Activated CD8-positive, alpha-beta memory T cell treated with anti-CD3 and anti-CD28 coated beads for 1 hour (primary cell): ENCODE data around the gene FMNL3.
"Not testable (repeated sequence)": the region's sequence is repeated elsewhere in the genome, so short reads cannot be mapped to it uniquely, and the experiment has no call there.

Source experiments
- DNase-seq, 2 donors: peaks; one replicate each; pipeline ENCODE4 v3.0.0-alpha.2; 2020; ENCODE audit warnings: low read depth in 1 of 2; ENCODE audit errors: extremely low read depth in 1 of 2

The FMNL3 gene, protein sequence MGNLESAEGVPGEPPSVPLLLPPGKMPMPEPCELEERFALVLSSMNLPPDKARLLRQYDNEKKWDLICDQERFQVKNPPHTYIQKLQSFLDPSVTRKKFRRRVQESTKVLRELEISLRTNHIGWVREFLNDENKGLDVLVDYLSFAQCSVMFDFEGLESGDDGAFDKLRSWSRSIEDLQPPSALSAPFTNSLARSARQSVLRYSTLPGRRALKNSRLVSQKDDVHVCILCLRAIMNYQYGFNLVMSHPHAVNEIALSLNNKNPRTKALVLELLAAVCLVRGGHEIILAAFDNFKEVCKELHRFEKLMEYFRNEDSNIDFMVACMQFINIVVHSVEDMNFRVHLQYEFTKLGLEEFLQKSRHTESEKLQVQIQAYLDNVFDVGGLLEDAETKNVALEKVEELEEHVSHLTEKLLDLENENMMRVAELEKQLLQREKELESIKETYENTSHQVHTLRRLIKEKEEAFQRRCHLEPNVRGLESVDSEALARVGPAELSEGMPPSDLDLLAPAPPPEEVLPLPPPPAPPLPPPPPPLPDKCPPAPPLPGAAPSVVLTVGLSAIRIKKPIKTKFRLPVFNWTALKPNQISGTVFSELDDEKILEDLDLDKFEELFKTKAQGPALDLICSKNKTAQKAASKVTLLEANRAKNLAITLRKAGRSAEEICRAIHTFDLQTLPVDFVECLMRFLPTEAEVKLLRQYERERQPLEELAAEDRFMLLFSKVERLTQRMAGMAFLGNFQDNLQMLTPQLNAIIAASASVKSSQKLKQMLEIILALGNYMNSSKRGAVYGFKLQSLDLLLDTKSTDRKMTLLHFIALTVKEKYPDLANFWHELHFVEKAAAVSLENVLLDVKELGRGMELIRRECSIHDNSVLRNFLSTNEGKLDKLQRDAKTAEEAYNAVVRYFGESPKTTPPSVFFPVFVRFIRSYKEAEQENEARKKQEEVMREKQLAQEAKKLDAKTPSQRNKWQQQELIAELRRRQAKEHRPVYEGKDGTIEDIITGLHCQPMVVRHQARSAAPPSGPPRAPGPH

DNA sequence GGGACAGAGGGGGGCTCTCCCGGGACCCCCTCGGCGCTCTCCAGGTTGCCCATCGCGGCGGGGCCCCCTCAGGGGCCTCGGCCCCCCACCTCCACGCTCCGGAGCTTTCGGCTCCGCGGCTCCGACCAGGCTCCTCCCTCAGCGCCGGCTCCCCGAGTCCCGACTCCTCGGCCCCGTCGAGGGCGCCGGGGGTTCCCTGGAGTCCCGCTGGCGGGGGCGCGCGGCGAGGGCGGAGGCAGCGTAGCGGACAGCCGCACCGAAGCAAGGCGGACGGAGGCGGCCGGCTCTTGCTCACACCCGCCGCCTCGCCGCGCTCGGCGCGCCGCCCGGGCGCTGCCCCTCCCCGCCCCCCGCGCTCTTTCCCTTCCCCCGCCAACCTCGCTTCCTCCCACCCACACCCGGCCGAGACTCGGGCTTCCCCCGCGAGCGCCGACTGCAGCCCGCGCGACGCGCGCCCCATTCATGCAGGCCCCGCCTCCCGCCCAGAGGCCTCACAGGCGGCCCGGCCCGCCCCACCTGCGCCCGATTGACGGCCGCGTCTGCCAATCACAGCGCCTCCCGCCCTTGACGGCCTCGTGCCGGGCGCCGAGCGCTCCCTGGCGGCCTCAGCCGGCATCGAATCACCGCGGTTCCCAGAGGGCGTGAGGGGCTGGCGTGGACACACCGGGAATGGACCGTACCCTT is at the start of gene FMNL3:
Gene FMNL3, minus strand, starts transcription at position 278 of the 684 bp plus-strand sequence. Its CDS starts 225 bp downstream, at position 53.
- peak; percentile 95 to 99 for DNase-seq

DNA sequence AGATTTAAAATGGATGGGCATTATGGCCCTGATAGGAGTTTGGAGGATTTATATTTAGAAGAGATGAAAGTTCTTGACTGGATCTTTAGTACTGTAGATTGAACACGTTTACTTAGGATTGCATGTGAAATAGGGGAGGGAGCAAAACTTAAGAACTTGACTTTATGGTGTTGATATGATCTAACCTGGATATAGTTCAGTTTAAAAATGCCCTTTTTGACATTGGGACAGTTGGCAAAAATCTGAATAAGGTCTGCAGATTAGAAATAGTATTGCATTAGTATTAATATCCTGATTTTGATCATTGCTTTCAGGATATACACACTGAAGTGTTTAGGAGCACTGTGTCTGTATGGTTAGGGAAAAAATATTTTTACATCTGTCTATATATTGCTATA is 43.8 kb upstream of the FMNL3 start:
- no peak for DNase-seq

DNA sequence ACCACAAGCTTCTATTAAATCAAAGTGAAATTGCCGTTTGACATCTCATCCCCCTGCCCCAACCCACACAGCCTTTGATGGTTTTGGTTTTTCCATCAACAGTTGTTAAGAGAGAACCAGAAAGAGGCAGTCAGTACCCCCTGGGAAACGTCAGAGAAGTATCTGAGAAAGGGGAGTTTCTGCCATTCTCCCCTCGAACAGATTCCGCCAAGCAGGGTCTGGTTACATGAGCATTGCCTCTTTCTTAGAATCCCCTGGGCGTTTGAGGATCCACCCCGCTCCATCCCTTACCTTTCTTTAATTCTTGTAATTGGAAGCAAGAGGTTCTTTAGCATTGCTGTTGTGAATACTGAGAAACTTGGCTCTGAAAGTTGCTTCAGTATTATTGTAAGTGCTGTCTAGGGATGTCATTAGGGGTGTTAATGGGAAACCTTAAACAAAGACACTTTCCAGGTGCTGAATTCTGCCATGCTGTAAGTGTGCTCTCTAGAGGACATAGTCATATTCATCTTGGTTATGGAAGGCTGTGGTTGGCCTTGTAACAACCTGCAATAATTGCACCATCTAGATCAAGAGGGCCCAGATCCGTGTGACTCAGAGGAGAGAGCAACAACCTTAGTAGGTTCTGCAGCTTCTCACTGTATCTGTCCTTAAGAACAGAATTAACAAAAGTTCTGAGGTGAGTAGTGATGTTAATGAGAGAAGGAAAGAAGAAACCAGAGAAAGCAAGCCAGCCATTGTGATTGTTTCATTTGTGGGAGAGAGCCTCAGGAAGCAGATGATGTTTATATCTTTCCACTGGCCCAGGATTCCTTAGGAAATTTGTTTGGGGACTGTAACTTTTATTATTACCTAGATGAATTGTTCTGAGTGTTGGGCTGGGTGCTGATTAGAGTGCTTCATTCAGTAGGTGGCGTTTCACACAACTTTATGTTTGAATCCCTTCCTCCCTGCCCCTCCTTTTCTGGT is 43.1 kb upstream of the FMNL3 start:
- no peak for DNase-seq

DNA sequence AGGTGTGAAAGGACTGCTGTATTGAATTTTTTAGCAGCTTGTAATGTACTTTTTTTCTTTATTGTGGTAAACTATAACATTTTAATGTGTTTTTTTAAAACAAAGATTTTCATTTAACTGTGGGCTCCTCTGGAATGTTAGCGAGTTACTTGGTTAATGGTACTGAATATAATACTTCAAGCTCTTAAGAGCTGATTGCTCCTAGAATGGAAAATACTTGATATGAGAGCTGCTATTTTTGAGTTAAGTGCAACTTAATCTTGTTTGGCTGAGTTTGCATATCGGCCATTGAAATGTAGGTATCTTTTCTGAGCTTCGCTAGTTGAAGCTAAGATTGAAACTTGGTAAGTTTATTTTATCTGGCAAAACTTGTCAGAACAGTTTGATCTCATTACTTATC is 41.6 kb upstream of the FMNL3 start:
- no peak for DNase-seq

DNA sequence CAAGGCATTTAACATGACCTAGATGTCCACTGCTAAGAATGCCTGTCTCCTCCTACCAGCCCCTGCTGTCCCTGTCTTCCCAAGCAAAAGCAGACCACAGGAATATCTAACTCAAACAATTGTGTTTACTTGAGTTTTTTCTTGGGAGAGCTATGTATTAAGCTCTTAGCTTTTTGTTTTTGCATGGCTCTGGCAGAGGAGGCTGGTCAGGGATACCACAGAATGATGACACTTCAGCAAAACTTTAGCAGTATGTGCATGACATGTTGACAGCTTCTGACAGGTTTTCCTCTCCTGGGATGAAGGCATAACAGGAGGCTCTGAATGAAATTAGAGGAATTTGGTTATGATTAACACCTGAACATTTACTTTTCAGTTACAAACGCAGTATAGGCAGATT is 41.1 kb upstream of the FMNL3 start:
- no peak for DNase-seq

DNA sequence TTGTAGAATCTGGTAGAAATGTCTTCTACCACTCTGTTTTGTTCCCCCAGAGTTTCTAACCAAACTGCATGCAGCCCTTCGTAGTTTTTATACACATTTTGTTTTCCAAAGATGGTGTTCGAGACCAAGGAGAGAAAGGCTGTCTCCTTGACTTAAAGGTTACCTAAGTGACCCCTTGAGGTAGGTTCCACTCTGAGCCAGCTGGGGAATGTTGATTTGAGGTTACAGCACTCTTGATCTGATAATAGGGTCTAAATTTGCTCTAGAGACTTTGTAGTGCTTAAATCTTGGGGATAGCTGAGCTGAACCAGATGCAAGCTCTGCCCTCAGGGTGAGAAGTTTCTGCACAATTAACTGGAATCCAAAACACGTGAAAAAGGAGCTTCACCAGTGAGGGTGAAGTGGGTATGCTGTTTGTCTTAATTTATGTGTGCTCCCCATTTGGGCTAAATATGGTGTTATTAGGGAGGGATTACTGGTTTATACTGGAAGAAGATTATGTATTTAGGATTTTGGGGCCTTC is 37.2 kb upstream of the FMNL3 start:
- DNase-seq, result no peak

DNA sequence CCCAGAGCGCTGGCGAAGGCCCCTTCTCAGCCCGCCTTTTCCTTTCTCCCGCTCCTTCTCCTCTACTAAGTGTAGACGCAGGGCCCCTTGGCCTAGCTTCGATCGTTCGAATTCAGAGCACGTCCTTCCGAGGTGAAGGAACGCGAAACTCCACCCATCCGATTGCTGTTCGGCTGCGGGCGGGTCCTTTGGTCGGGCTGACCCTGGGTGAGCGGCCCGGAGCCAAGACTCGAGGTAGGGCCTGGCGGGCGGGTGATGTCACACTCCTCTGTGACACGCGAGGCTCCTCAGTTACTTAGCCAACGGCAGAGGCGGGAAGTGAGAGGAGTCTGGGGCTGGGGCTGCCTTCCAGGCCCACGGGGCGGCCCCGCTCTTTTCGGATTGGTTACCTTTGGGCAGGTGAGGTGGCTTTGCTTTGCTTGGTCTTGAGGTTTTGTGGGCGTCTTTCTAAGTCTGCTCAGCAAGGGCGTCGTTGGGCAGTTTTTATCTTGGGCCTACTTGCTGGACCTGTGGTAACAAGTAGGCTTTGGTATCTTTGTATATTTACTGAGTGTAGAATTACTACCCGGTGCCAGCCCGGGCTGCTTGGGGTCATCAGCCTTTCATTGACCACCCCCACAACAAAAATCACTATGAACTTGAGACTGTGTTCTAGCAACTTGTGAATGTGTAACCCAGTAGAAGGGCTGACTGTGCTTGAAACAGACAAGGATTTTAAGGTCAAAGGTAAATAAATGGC is 34.8 kb upstream of the FMNL3 start:
- peak; percentile 64 to 67 for DNase-seq

DNA sequence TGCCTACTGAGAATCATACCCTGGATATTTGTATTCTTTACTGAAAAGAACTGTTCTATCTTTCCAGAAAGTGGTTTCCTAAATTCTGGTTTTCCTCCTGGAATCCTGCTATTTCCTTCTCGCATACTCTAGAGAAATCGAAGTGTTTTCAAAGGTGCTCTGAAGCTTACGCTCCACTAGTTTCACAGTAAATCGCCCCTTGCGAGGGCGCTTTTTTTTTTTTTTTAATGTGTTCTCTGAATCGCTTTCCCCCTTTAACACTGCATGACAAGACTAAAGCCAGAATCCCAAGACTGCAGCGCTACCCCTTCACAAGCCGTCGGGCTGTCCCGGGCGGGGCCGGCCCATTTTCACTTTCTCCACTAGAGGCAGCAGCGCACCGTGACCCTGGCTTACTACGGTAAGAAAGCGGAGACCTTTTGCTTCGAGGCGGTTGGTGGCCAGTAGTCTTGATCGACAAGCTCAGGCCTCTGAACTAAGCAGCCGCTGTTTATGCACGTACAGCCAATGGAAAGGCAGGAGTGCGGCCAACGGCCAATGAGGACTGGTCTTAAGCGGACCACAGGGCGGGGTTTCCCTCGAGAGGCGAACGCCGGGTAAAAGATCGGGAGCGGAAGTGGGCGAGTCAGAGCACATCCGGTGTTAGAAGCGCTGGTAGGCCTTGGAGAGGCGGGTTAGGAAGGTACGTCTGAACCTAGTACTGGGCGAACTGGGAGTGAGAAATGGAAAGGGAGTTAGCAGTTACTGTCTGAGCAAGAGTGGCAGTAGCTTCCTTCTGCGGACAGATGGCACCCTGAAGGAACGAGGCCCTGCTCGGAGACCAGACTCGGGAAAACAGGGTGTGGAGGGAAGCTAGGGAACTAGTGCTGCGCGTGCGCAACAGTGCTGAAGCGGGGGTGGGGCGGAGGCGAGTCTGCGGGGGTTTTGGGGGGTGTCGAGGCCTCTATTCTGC is 34.0 kb upstream of the FMNL3 start, which contains the start of gene TMBIM6:
Gene TMBIM6, plus strand, starts transcription at position 628 of the 952 bp plus-strand sequence. CDS start 10,937 bp downstream, outside the sequence.
- DNase-seq, result peak; percentile 95 to 97

DNA sequence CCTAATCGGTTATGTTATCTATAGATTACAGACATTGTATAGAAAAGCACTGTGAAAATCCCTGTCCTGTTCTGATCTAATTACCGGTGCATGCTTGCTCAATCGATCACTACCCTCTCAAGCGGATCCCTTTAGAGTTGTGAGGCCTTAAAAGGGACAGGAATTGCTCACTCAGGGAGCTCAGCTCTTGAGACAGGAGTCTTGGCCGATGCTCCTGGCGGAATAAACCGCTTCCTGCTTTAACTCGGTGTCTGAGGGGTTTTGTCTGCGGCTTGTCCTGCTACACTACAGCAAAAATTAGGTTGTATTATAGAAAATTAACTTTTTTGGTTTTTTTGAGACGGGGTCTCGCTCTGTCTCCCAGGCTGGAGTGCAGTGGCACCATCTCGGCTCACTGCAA is 33.1 kb upstream of the FMNL3 start:
- not testable (repeated sequence) for DNase-seq

DNA sequence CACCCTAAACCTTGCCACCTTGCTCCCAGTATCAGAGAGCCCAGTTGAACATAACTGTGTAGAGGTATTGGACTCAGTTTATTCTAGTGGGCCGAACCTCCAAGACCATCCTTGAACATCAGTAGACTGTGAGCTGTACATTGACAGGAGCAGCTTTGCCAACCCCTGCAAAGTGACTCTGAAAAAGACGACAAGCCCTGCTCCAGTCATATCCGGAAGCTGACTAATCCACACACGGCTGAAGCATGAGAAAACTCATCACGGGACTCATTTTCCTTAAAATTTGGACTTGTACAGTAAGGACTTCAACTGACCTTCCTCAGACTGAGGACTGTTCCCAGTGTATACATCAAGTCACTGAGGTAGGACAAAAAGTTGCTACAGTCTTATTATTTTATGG is 31.5 kb upstream of the FMNL3 start:
- DNase-seq, result not testable (repeated sequence)

DNA sequence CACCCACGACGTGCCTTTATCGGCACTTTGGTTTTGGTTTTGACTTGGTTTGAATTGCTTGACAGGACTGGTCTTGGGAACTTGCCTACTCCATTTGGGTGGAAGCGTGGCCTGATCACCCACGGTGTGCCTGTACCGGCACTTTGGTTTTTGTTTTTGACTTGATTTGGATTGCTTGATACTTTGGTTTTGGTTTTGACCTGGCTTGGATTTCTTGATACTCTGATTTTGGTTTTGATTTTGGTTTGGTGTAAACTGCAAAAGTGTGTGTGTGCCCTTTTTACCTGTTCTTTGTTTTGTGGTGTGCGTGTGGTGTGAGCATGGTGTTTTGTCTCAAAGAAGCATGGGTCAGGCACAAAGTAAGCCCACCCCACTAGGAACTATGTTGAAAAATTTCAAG is 27.7 kb upstream of the FMNL3 start:
- DNase-seq, result not testable (repeated sequence)

DNA sequence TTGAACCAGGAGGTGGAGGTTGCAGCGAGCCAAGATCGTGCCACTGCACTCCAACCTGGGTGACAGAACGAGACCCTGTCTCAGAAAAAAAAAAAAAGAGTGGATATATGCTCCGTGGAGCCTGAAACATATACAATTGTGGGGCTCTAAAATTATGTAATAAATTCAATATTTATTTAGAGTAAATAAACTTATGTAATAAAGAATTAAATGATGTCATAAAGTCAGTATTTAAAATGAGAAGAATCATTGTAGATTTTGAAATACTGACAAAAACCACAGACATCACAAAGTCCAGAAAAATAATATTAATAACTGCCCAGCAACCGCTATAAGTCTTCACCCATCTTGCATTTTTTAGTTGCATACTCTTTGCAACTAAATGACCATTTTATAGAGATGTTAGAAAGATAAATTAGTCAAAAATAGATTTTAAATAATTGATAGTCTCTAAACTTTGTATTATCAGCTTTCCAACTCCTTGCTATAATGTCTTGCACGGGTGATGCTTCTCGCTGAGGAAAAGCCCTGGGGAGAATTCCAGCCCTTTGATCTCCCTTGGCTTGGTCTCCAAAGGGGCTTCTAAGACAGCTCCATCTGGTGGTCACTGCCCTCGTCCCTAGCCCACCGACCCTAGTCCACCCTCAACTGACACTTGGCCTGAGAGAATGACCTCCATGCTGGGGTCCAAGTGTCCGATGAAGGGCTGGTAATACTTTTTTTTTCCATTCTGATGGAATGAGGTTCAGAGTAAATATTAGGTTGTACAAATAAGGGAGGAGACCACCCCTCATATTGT is 26.2 kb upstream of the FMNL3 start:
- no peak for DNase-seq

DNA sequence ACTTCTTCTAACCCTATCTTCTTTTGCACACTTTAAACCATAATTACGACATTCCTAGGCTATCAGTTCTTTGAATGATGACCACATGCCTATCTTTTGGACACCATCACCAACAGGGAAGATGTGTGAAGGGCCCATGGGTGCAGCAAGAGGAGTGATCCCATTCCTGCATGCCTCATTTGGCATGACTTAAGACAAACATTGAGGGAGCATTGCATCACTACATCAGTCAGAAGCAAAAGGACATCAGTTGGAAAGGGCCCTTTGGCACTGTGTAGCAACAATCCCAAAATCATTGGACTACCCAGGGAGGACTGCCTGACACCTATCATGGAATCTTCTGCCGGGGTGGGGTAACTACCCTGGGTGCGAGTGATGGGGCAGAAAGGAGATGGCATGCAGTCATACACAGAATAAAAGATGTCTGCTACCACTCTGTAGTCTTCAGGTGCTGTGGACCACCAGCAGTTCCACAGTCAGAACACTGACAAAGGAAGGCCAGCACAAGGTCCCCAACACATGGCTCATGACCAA is 23.4 kb upstream of the FMNL3 start:
- no peak for DNase-seq

DNA sequence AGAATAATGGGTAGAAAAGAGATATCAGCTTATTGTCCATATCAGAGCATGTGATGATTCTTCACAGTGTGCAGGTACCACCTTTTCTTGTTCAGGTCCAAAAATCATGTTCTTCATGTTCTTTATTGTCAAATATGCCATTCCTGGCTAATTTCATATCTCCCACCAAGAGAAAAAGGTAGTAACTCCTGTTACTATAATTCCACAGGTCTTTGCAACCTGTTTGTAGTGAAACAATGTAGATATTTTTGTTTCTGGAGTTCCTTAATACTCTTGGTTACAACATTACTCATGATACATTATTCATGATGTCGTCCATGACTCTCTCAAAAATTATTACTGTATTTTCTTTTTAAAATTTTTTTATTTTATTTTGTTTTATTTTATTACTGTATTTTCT is 22.8 kb upstream of the FMNL3 start:
- no peak for DNase-seq

DNA sequence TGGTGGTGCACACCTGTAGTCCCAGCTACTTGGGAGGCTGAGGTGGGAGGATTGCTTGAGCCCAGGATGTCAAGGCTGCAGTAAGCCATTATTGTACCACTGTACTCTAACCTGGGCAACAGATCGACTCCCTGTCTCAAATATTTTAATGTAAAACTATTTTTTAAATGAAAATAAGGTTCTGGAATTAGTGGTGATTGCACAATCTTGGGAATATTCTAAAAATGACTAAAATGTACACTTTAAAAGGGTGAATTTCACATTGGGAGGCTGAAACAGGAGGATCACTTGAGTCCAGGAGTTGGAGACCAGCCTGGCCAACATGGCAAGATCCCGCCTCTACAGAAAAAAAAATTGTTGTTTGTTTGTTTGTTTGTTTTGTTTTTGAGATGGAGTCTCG is 21.2 kb upstream of the FMNL3 start:
- no peak for DNase-seq

DNA sequence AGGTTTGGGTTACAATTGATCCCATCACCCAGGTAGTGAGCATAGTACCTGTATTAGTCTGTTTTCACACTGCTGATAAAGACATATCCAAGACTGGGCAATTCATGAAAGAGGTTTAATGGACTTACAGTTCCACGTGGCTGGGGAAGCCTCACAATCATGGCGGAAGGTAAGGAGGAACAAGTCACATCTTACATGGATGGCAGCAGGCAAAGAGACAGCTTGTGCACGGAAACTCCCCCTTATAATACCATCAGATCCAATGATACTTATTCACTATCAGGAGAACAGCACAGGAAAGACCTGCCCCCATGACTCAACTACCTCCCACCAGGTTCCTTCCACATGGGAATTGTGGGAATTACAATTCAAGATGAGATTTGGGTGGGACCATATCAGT is 14.2 kb upstream of the FMNL3 start:
- not testable (repeated sequence) for DNase-seq

DNA sequence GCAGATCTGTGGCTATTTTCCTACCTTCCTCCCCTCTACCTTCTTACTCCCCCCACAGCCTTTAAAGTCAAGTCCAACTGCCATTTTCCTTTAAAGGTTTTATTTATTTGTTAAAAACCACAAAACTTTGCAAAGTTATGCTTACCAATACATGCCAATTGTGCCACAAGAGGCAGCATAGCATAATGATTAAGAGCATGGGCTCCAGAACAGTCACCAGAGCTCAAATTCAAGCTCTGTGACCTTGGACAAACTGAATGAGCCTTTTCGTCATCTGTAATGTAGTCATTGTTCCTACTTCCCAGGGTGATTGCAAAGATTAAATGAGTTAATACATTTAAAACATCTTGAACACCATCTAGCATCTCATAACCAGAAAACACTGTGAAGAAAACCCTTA is 13.0 kb upstream of the FMNL3 start:
- DNase-seq, result no peak
